AG04449 (cell line): Measurements from ENCODE around the gene ZDHHC6.

Experiments
- CTCF ChIA-PET: fragments of 350-600 bp; formaldehyde crosslinking; extraction: SDS; loops from one replicate; lab custom pipeline; 2021; ENCODE audit warnings: antibody characterized with exemption; lab: Yijun Ruan, JAX
- POLR2A ChIA-PET: fragments of 400-600, 350-600 bp; formaldehyde crosslinking; extraction: SDS; loops from one replicate; lab custom pipeline; 2020; ENCODE audit warnings: antibody characterized with exemption, inconsistent platforms; lab: Yijun Ruan, JAX
- DNase-seq: peaks from one replicate; pipeline ENCODE4 v3.0.0-alpha.2; 2010; ENCODE audit warnings: low read depth, low spot score
- H3K4me3 ChIP-seq: 2 replicates; pipeline ENCODE4 v1.5.1; 2011; ENCODE audit warnings: low read depth, mild to moderate bottlenecking, control low read depth, low read length
- CTCF ChIP-seq: IDR thresholded peaks from one replicate; pipeline ENCODE4 v1.5.1; 2011; ENCODE audit warnings: mild to moderate bottlenecking, moderate library complexity, low read length, control low read depth, inconsistent platforms; ENCODE audit not compliant: insufficient read depth; ENCODE audit errors: missing control alignments

The ZDHHC6 gene

GRCh38 chr10:112382515-112383235 lies 64.0 kb downstream of the ZDHHC6 start:
- ChIA-PET CTCF (no interaction called here), POLR2A (no interaction called here)
- TF ChIP-seq CTCF, result no peak
- H3K4me3 ChIP-seq, result no peak overlapping the region
- DNase-seq, result no peak
